DOHH2 (cell line): ENCODE measurements around the gene MAGI1.

Source experiments
- H3F3A ChIP-seq: fragments of 200-600 bp; sonication (generic), shearing (Covaris generic); 2 replicates; pipeline ENCODE4 v1.6.0; 2016; ENCODE audit warnings: antibody characterized with exemption, mild to moderate bottlenecking; ENCODE audit not compliant: control insufficient read depth, insufficient read depth
- H3K27ac ChIP-seq: fragments of 200-600 bp; sonication (generic); 2 replicates; pipeline ENCODE4 v1.5.1; 2014; ENCODE audit warnings: low read depth, mild to moderate bottlenecking, low read length, moderate library complexity
- H3K27me3 ChIP-seq: fragments of 200-600 bp; sonication (generic); 2 replicates; pipeline ENCODE4 v1.6.1; 2014; ENCODE audit warnings: mild to moderate bottlenecking, low read length, mixed read lengths; ENCODE audit not compliant: control insufficient read depth
- H3K36me3 ChIP-seq: fragments of 200-600 bp; sonication (generic); 2 replicates; pipeline ENCODE4 v1.6.1; 2014; ENCODE audit warnings: mild to moderate bottlenecking, low read length, moderate library complexity, mixed read lengths; ENCODE audit not compliant: control insufficient read depth
- H3K4me1 ChIP-seq: fragments of 200-600 bp; sonication (generic); 2 replicates; pipeline ENCODE4 v1.6.1; 2014; ENCODE audit warnings: mild to moderate bottlenecking, low read length, mixed read lengths; ENCODE audit not compliant: control insufficient read depth
- H3K4me2 ChIP-seq: fragments of 200-600 bp; sonication (generic); 2 replicates; pipeline ENCODE4 v1.6.0; 2014; ENCODE audit warnings: mild to moderate bottlenecking, low read length, moderate library complexity
- H3K4me3 ChIP-seq: fragments of 200-600 bp; sonication (generic); 2 replicates; pipeline ENCODE4 v1.5.1; 2014; ENCODE audit warnings: mild to moderate bottlenecking, low read length, mixed read lengths
- H3K79me2 ChIP-seq: fragments of 200-600 bp; sonication (generic); 2 replicates; pipeline ENCODE4 v1.6.1; 2014; ENCODE audit warnings: mild to moderate bottlenecking, low read length, mixed read lengths; ENCODE audit not compliant: control insufficient read depth
- H3K9me2 ChIP-seq: fragments of 200-600 bp; sonication (generic); replicated peaks from 2 replicates; pipeline ENCODE4 v1.6.1; 2014; ENCODE audit warnings: mild to moderate bottlenecking, low read length, mixed read lengths; ENCODE audit not compliant: control insufficient read depth
- H3K9me3 ChIP-seq: fragments of 200-600 bp; sonication (generic); 2 replicates; pipeline ENCODE4 v1.6.1; 2014; ENCODE audit warnings: antibody characterized with exemption, low read length, mixed read lengths; ENCODE audit not compliant: control insufficient read depth, insufficient read depth
- H4K20me1 ChIP-seq: fragments of 200-600 bp; sonication (generic); 2 replicates; pipeline ENCODE4 v1.6.0; 2014; ENCODE audit warnings: low read depth, mild to moderate bottlenecking, antibody characterized with exemption, low read length, moderate library complexity; ENCODE audit not compliant: control insufficient read depth, insufficient read depth
- EZH2phosphoT487 ChIP-seq: fragments of 200-600 bp; sonication (generic); IDR thresholded peaks from 2 replicates; pipeline ENCODE4 v1.6.1; 2017; ENCODE audit warnings: borderline replicate concordance, mild to moderate bottlenecking, antibody characterized with exemption, low read length, moderate library complexity, mixed read lengths
- TF ChIP-seq, protein P1 (sequence below): fragments of 200-600 bp; sonication (generic); IDR thresholded peaks from one replicate; pipeline ENCODE4 v1.5.1; 2014; ENCODE audit warnings: antibody characterized with exemption, mild to moderate bottlenecking, low read depth, low read length; ENCODE audit not compliant: poor library complexity, severe bottlenecking

Gene MAGI1

DNA sequence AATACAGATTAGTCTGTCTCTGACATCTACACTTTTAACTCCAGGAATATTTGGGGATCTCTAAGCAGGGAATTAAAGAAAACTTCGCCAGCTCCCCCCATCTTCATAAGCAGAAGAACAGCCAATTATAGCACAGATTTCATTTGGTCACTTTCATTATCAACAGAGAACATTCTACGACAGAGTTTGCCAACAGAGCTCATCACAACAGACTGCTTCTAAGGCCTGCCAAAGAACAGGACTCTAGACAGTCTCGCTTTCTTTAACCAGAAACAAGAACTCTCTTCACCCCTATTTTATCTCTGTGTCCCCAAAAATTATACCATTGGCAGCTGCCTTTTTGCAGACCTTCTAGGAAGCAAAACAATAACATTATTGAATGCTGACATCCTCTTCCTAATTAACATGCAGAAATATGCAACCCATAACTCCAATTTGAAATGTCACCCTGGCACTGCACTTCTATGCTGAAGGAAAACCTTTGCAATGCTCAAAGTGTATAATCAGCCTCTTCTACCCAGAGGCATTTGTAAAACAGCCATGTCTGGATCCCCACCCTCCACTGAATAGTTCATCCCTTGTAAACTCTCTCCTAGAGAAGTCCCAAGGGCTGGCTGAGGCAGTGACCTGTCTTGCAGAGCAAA lies 552.8 kb downstream of the MAGI1 start:
- Histone ChIP-seq H3K27ac (no peak overlapping the region), H3K4me3 (no peak overlapping the region), H3K4me2 (no peak overlapping the region)

DNA sequence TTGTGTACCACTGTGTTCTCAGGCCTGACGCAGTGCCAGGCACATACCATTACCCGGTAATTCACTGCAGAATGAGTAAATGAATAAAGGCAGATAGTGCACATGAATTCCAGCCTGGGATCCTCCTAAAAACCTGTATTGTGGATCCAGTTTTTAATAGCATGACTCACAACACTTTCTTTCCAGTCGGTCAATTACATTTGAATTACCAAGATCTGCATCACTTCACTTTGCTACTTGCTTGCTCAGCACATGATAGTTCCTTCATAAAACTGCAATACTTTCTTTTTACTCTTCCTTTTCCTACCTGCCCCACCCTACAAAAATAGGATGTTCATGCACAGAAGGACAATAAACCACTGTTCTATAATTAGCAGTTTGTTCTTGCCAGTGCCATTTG lies 553.8 kb downstream of the MAGI1 start:
- Histone ChIP-seq H3K9me3 (no peaks in the 10 kb centered on the region), H3K36me3 (no peaks in the 10 kb centered on the region), H3K4me2 (no peak overlapping the region), H3K27ac (no peak overlapping the region), H3F3A (no peaks in the 10 kb centered on the region), H3K9me2 (no peaks in the 10 kb centered on the region), H3K4me3 (no peak overlapping the region), H3K79me2 (no peaks in the 10 kb centered on the region), H3K4me1 (no peaks in the 10 kb centered on the region), H4K20me1 (no peaks in the 10 kb centered on the region), H3K27me3 (no peaks in the 10 kb centered on the region)
- TF ChIP-seq EZH2phosphoT487, result no peak
- TF ChIP-seq, protein P1, sequence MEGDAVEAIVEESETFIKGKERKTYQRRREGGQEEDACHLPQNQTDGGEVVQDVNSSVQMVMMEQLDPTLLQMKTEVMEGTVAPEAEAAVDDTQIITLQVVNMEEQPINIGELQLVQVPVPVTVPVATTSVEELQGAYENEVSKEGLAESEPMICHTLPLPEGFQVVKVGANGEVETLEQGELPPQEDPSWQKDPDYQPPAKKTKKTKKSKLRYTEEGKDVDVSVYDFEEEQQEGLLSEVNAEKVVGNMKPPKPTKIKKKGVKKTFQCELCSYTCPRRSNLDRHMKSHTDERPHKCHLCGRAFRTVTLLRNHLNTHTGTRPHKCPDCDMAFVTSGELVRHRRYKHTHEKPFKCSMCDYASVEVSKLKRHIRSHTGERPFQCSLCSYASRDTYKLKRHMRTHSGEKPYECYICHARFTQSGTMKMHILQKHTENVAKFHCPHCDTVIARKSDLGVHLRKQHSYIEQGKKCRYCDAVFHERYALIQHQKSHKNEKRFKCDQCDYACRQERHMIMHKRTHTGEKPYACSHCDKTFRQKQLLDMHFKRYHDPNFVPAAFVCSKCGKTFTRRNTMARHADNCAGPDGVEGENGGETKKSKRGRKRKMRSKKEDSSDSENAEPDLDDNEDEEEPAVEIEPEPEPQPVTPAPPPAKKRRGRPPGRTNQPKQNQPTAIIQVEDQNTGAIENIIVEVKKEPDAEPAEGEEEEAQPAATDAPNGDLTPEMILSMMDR, result no peak

More for the DNA sequence above, 552.8 kb downstream of the MAGI1 start:
- Histone ChIP-seq H3K36me3 (no peaks in the 10 kb centered on the region), H3K4me1 (no peaks in the 10 kb centered on the region), H3K79me2 (no peaks in the 10 kb centered on the region), H3K27me3 (no peaks in the 10 kb centered on the region), H4K20me1 (no peaks in the 10 kb centered on the region), H3K9me3 (no peaks in the 10 kb centered on the region), H3F3A (no peaks in the 10 kb centered on the region), H3K9me2 (no peaks in the 10 kb centered on the region)
- TF ChIP-seq, protein P1, result no peak
- TF ChIP-seq EZH2phosphoT487, result no peak

- TF ChIP-seq EZH2phosphoT487, result no peak
- TF ChIP-seq, protein P1, result no peak
- Histone ChIP-seq H3K36me3 (no peaks in the 10 kb centered on the region), H3K9me2 (no peaks in the 10 kb centered on the region), H3K4me1 (no peaks in the 10 kb centered on the region), H3F3A (no peaks in the 10 kb centered on the region), H3K79me2 (no peaks in the 10 kb centered on the region), H3K4me2 (no peak overlapping the region), H3K27ac (no peak overlapping the region), H3K27me3 (no peaks in the 10 kb centered on the region), H4K20me1 (no peaks in the 10 kb centered on the region), H3K4me3 (no peak overlapping the region), H3K9me3 (no peaks in the 10 kb centered on the region)
Observed at GRCh38 chr3:65483480-65483879, 555.2 kb downstream of the MAGI1 start.
